ENCODE measurements around the gene IL1RL2. TPM values are rescaled to one million over a fixed set of nuclear protein-coding genes. Genes with fewer than 3 reads are reported as not detected.

Gene IL1RL2
- polyA plus RNA-seq, 5 donors, result 0.96 to 1.8 (median 1.3) TPM

GRCh38 chr2:102158011-102158755 is 28.6 kb upstream of the IL1RL2 start:
- DNase-seq, result no peak

DNA sequence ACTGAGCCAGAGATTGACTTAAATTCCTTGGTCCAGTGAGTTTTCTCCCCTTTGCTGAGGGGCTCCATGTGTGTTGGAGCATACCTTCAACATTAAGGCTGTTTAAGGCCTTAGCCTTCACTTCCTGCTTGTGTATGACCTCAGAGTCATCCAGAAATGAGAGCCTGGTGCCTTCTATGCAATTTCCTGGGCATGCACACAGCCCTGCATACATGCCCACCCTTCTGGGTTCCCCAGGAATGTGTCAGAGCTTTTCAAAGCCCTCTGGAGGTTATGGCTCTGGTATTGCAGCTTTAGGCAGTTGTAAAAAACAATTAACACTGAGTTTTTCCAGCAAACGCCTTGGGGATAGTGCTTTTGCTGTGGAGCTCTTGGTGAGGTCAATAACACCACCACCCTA is 27.5 kb upstream of the IL1RL2 start:
- DNase-seq, result no peak

DNA sequence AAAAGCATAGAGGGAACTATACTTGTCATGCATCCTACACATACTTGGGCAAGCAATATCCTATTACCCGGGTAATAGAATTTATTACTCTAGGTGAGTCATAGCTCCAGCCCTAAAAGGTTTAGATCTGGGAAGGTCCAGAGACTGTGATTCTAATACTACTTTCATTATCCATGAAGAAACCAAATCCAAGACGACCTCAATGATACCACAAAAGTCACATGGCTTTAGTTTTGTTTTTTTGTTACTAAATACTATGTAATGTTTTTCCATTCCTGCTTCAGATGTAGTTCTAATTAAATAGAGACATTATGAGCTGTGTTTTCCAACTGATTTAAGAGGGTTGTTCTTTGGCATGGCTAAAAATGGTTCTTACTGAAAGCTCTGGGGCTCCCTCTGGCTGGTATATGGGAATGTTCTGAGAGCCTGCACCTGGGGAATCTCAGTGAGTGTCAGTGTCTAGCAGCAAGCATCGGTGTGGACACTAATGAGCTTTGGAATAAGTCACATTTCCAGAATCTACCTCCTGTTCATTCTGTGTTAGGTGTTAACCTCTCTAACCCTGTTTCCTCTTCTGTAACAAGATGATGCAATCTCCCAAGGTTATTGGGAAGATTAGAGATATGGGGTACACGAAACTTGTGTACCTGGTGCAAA is 20.5 kb upstream of the IL1RL2 start:
- peak in 1 of 2 donors; percentile 49 for DNase-seq

DNA sequence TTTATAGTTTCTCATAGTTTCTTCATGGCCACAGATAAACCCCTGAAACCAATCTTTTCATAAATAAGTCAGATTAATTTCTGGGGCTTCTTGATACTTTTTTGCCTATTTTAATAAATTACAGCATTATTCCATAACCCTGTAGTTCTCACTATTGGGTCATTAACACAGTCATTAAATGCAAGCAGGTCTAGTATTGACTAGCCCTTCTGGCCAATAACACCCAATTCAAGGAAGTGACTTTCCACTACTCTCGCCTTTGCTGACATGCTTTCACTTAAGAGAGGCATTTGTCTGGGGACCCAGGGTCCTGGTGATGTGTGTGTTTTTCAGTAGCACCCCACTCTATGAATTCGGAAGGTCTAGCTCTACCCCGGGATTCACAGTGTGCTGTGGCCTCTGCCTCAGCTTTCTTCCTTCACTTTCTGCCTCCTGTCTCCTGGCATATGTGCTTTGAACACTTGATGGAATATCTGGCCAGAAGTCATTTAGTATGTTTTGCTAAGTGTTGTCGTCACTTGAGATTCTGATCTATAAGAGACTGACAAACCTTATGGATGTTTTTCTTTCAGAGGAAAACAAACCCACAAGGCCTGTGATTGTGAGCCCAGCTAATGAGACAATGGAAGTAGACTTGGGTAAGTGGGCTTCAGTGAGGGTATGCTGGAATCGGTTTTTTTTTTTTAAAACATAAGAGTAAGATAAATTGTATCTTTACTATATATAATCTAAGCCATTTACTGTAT is 18.6 kb upstream of the IL1RL2 start:
- no peak for DNase-seq

DNA sequence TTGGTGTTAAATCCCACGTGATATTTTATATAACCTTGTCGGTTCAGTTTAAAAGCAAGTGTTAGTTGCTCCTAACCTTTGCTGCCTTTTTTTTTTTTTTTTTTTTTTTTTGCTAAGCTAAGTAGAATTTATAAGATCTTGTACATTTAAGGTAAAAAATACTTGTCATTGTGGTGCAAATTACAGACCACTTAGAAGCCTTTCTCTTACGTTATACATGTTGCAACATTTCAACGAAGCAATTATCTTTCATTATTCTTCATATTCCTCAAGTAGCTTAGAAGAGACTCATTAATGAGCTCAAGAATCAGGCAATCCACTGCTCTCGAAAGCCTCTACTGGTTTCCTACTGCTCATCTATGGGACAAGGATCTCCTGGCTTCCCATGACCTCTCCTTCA is 14.9 kb upstream of the IL1RL2 start:
- DNase-seq, result no peak

GRCh38 chr2:102172745-102173144 is 14.1 kb upstream of the IL1RL2 start:
- no peak for DNase-seq

- no peak for DNase-seq
Observed at GRCh38 chr2:102176172-102176571, 10.7 kb upstream of the IL1RL2 start.

DNA sequence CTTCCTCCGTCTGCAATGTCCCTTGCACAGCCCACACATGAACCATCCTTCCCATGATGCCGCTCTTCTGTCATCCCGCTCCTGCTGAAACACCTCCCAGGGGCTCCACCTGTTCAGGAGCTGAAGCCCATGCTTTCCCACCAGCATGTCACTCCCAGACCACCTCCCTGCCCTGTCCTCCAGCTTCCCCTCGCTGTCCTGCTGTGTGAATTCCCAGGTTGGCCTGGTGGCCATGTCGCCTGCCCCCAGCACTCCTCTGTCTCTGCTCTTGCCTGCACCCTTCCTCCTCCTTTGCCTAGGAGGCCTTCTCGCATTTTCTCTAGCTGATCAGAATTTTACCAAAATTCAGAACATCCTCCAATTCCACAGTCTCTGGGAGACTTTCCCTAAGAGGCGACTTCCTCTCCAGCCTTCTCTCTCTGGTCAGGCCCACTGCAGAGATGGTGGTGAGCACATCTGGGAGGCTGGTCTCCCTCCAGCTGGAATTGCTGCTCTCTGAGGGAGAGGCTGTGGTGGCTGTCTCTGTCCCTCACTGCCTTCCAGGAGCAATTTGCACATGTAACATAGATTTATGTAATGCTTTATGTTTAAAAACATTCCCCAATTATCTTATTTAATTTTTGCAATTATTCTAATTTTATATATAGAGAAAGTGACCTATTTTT is 8.9 kb upstream of the IL1RL2 start:
- DNase-seq, result no peak

- no peak for DNase-seq
Observed at GRCh38 chr2:102179061-102179460, 7.8 kb upstream of the IL1RL2 start.

GRCh38 chr2:102179788-102180686 is 6.8 kb upstream of the IL1RL2 start:
- DNase-seq, result no peak

DNA sequence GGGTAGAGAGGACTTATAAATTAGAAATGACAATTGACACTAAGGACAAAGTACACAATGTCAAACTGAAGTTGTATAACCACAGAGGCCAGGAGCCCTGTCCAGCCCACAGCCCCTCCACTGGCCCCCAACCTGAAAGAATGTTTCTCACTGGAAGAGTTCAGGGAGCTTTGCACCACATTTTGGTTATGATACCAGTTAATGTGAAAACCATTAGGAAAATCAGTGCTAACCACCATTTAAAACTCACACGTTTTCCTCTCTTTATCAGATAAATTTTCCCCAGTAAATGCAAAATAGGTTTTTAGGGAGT is 6.2 kb upstream of the IL1RL2 start:
- DNase-seq, result no peak

DNA sequence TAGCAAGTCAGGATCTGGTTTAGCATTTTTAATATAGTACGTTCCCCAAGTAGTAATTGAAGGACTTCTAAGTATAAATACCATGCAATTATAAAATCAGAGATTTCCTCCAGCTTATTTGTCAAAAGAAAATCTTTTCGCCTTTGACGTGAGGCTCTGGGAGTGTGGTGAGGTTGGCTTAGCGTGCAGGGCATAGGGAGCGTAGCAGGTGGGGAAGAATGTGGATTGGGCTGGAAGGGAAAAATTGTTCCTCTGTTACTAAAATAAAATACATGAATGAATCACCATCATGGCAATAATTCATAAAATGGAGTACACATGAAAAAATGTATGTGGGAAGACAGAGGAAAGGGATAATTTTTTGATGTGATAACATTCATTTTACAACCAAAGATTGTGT is 5.4 kb upstream of the IL1RL2 start:
- no peak for DNase-seq

- DNase-seq, result peak in 1 of 2 donors; percentile 31
Observed at GRCh38 chr2:102181919-102182635, 4.7 kb upstream of the IL1RL2 start.

DNA sequence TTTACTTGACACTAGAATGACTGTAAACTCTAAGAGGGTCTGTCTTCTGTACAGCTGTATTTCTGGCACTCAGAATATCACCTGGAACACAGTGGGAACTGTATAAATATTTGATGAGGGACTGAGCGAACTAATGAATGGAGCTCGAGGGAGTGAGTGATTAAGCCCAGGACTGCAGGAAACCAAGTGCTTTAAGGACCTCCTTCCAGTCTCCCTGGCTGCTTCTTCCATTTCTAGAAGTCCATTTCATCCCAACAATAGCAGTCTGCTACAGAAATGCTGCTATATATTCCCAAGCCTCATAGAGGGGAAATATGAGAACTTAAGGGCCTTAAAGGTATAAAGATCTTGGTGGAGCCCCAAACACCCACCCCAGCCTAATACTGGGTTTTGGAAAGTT is 2.8 kb upstream of the IL1RL2 start:
- no peak for DNase-seq

- DNase-seq, result no peak
Observed at GRCh38 chr2:102184568-102184967, 2.3 kb upstream of the IL1RL2 start.

DNA sequence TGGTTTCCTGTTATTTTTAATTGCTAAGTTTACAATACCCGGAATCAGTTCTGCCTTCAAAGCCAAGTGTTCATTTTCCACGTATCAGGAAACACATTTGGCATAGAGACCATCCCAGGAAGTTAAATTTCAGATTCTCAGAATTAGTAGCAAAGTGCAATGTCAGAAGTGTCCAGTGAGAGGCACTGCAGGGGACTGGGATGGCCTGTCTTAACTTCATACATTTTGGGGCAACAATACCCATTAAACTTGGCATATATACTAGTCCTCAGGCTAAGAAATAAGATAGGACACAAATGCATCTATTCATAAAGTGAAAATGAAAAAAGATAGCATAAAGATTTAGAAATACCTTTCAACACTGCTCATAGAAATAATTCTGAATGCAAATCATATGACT is 1.5 kb upstream of the IL1RL2 start:
- no peak for DNase-seq

DNA sequence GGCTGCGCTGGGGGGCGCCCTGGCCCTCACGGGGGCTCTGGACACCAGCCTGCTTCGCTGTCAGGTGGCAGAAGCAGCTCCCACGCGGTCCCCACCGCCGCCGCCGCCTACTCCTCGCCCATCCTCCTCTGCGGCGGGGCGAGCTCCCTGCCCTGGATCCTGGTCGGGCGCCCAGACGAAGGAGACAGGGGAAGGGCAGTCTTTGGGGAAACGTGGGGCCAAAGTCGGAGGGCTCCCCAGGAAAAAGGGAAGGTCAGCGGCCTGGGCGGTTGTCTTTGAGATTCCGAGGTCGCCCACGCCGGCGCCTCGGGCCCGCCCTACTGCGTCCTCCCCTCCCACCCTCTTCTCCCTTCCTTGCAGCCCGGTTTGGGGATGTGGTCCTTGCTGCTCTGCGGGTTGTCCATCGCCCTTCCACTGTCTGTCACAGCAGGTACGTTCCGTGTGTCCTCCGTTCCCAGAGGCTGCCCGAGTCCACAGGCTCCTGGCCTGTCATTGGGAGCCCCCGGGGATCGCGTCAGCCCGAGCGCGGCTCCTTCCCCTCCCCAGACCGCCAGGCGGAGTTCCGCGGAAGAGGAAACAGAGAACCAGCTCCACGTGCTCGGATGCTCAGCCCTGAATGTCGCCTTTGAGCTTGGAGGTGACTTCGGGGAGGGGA is 800 bp downstream of the IL1RL2 start:
- peak; percentile 45 to 54 for DNase-seq

- peak; percentile 39 to 42 for DNase-seq
Observed at GRCh38 chr2:102190430-102191107, 3.7 kb downstream of the IL1RL2 start.

DNA sequence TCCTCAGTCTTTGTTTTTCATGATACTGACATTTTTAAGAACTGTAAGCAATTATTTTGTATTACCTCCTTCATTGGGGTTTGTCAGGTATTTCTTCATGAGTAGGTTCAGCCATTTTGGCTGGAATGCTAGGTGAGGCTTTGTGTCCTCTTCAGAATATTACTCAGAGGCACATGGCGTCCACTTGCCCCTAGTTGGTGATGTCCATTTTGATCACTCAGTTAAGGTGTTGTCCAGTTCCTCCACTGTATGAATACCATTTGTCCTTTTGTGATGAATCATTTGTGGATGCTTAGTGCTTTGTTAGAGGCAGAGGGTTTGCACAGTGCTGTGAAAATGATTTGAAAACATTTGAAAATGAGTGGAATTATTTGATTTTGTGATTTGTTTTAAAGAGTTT is 4.7 kb downstream of the IL1RL2 start:
- DNase-seq, result no peak

GRCh38 chr2:102193074-102193473 is 6.3 kb downstream of the IL1RL2 start:
- DNase-seq, result no peak

Measured in right lung (tissue), 5 donors.